Astrocyte of the cerebellum (primary cell): Measurements from ENCODE around the gene RADIL.

Experiments used
- DNase-seq: peaks from one replicate; pipeline ENCODE4 v3.0.0-alpha.2; 2011; ENCODE audit warnings: low read depth
- H3K4me3 ChIP-seq: 2 replicates; pipeline ENCODE4 v1.5.1; 2011; ENCODE audit warnings: mild to moderate bottlenecking, low read depth, low read length, moderate library complexity
- in situ Hi-C: cut with HindIII; loops from 2 replicates; pipeline ENCODE4 v1.10.0; 2017; ENCODE audit warnings: low sequenced_read_pairs
- TF ChIP-seq, protein P1 (sequence below): IDR thresholded peaks from 2 replicates; pipeline ENCODE4 v1.5.1; 2012; ENCODE audit warnings: low read length, low read depth, moderate library complexity, mild to moderate bottlenecking; ENCODE audit errors: missing control alignments

The RADIL gene

DNA sequence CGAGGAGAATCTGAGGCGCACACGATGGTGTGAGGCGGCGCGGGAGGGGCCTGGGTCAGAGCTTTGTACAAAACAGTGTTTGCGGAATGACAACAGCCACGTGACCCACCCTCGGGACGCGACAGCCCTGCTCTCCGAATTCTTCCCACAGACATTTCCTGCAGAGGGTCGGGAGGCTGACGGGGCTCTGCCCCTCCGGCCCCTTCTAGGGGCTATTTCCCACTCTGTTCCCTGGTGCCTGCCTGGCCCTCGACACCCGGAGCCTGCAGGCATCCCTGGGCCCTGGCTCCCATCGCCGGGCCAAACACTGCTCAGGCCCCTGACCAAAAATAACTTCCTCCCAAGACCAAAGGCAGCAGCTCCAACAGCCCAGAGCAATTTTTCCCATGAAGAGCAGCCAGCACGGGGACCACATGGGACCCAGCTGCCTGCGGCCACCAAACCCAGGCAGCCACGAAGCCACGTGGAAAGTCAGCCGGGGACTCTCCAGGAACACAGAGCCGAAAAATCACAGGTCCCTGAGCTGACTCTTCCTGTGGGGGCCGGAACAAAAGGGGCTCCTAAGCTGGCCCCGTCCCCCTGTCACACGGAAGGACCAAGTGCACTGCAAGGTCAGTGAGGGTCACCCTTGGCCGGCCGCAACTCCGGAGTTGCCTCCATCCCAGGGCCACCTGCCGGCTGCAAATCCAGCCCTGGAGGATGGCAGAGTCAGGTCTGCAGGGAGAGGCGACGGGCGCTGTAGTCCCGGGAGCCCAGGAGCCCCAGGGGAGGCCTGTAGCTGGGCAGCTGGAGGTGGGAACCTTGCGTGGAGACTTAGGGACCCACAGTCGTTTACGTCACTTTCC, 63.7 kb downstream of the RADIL start:
- DNase-seq, result no peak
- in situ Hi-C loops, result loop anchor here (25.0 kb wide), 1 partner anchor 268 kb away; no protein-coding TSS in a partner anchor
- no peak overlapping the region for H3K4me3 ChIP-seq
- TF ChIP-seq, protein P1, sequence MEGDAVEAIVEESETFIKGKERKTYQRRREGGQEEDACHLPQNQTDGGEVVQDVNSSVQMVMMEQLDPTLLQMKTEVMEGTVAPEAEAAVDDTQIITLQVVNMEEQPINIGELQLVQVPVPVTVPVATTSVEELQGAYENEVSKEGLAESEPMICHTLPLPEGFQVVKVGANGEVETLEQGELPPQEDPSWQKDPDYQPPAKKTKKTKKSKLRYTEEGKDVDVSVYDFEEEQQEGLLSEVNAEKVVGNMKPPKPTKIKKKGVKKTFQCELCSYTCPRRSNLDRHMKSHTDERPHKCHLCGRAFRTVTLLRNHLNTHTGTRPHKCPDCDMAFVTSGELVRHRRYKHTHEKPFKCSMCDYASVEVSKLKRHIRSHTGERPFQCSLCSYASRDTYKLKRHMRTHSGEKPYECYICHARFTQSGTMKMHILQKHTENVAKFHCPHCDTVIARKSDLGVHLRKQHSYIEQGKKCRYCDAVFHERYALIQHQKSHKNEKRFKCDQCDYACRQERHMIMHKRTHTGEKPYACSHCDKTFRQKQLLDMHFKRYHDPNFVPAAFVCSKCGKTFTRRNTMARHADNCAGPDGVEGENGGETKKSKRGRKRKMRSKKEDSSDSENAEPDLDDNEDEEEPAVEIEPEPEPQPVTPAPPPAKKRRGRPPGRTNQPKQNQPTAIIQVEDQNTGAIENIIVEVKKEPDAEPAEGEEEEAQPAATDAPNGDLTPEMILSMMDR, result no peak

GRCh38 chr7:4818000-4818794, 65.3 kb downstream of the RADIL start:
- TF ChIP-seq, protein P1, result no peak
- in situ Hi-C loops, result loop anchor here (25.0 kb wide), 1 partner anchor 269 kb away; no protein-coding TSS in a partner anchor
- DNase-seq, result no peak
- no peak overlapping the region for H3K4me3 ChIP-seq

DNA sequence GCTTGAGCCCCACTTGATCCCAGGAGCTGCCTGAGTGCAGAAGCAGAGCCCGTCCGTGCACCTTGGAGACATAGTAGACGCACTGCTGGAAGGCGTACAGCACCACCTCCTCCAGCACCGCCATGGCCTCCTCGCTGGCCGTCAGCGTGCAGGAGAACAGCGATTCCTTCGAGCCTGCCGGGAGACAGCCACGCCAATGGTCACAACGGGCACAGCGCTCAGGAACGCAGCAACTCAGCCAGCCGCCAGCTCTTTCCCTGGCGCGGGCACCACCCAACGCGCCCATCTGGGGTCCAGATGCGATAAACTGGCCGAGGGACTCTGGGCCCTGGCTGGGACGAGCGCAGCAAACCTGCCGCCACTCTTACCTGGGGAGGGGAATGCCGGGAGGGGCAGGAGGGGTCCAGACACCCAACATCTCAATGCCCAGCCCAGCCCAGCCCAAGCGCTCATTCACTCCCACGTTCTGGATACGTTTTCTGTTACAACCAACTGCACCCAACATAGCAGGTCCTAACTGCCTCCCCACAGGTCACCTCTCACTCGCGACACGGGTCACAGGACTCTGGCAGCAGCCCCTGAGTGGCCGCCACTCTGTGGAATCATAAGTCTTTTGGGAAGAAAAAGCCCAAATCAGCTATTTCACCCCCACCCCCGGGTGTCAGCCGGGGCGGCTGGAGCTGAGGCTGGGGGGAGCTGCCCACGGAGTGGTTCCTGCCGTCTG, 66.2 kb downstream of the RADIL start:
- no peak overlapping the region for H3K4me3 ChIP-seq
- TF ChIP-seq, protein P1, result no peak
- in situ Hi-C loops, result loop anchor here (25.0 kb wide), 1 partner anchor 270 kb away; no protein-coding TSS in a partner anchor
- DNase-seq, result no peak

DNA sequence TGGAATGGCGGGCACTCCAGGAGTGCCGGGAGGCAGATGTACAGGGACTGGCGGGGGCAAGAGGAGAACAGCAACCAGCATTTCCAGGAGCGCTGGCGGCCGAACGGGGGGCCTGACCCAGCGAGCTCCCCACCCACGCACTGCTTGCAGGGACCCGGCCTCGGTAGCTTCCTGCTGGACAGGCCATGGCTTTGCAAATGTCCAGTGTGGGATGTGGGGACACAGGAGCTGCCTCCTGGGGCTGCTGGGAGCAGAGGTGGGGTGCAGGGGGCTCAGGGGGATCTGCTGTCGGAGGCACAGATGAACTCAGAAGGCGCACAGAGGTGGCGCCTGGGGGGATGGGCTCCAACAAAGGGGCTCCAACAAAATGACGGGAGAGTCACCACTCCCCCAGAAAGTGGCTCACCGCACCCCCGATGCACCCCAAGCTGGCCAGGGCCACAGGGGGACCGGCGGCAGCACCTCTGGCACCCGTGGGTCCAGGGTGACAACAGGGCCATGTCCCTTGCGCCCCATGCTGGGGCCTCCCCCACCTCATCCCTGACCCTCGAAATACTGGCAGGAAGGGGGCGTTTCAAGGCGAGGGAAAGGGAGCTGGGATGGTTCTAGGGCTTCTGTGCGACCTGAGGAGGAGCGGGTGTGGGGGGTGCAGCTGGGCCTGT, 67.0 kb downstream of the RADIL start:
- no peak for DNase-seq
- in situ Hi-C loops, result loop anchor here (25.0 kb wide), 1 partner anchor 271 kb away; no protein-coding TSS in a partner anchor
- no peak overlapping the region for H3K4me3 ChIP-seq
- TF ChIP-seq, protein P1, result no peak

- DNase-seq, result no peak
- in situ Hi-C loops, result loop anchor here (25.0 kb wide), 1 partner anchor 271 kb away; no protein-coding TSS in a partner anchor
- TF ChIP-seq, protein P1, result no peak
- no peak overlapping the region for H3K4me3 ChIP-seq
Measured at GRCh38 chr7:4815609-4816418, 67.7 kb downstream of the RADIL start.
